Upper lobe of left lung (tissue), 6 donors: ENCODE results near the gene TRAF5. TPM values are rescaled to one million over a fixed set of nuclear protein-coding genes. Genes with fewer than 3 reads are reported as not detected.

ENCODE experiments used
- ATAC-seq, 2 donors: fragments of 200-7000 bp; cut with Tn5 transposase; one replicate each; pipeline ENCODE4 v1.9.1; 2022; ENCODE audit warnings: mild to moderate bottlenecking in 2 of 2, moderate library complexity in 2 of 2; ENCODE audit not compliant: low FRiP score in 2 of 2
- DNase-seq, 2 donors: peaks; one replicate each; pipeline ENCODE4 v3.0.0-alpha.2; 2019 to 2020
- H3K27ac ChIP-seq, 4 donors: fragments of 200-600 bp; sonication (generic); one replicate each; pipeline ENCODE4 v1.5.1; 2016 to 2019
- H3K27me3 ChIP-seq, 4 donors: fragments of 200-600 bp; sonication (generic); one replicate each; pipeline ENCODE4 v1.5.1; 2017 to 2019
- H3K36me3 ChIP-seq, 4 donors: fragments of 200-600 bp; sonication (generic); one replicate each; pipeline ENCODE4 v1.5.1; 2016 to 2019
- H3K4me1 ChIP-seq, 4 donors: fragments of 200-600 bp; sonication (generic); one replicate each; pipeline ENCODE4 v1.5.1; 2018 to 2019
- H3K4me3 ChIP-seq, 4 donors: fragments of 200-600 bp; sonication (generic); one replicate each; pipeline ENCODE4 v1.5.1; 2017 to 2019; ENCODE audit warnings: mild to moderate bottlenecking in 2 of 4, moderate library complexity in 1 of 4
- H3K9me3 ChIP-seq, 4 donors: fragments of 200-600 bp; sonication (generic); one replicate each; pipeline ENCODE4 v1.5.1; 2018 to 2019
- EP300 ChIP-seq, 4 donors: sonication (generic); formaldehyde crosslinking; IDR thresholded peaks; one replicate each; pipeline ENCODE4 v1.5.1; 2017; ENCODE audit warnings: antibody characterized with exemption in 4 of 4, control low read depth in 2 of 4
- POLR2A ChIP-seq, 4 donors: fragments of 450-650 bp; IDR thresholded peaks; one replicate each; pipeline ENCODE4 v1.5.1; 2016 to 2017; ENCODE audit warnings: antibody characterized with exemption in 4 of 4, mild to moderate bottlenecking in 2 of 4
- POLR2AphosphoS5 ChIP-seq, 2 donors: sonication (generic); formaldehyde crosslinking; IDR thresholded peaks; one replicate each; pipeline ENCODE4 v1.5.1; 2017; ENCODE audit warnings: antibody characterized with exemption in 2 of 2
- WGBS, 2 donors: methylation state at CpG; one replicate each; pipeline ENCODE4 v1.1.5; 2017 to 2018; 5-methylcytosine and 5-hydroxymethylcytosine counted together
- total RNA-seq, 6 donors: library from RNA; depleted of rRNA in 4 of 6; stranded (reverse); fragments of >200 nt in 4 of 6; gene quantifications; one replicate each; pipeline versions ENCODE4 v1.1.0 to v1.2.1, GENCODE V29; 2016 to 2021
- TF ChIP-seq, protein P1 (sequence below), 6 experiments: fragments of 450-650 bp in 4 of 6; fragments of 200-600 bp in 2 of 6; sonication (generic) in 2 of 6; IDR thresholded peaks; one replicate each; pipeline ENCODE4 v1.5.1; 2016 to 2019; ENCODE audit warnings: antibody characterized with exemption in 6 of 6
- donor health status: DM: no; HTN: no; CAD: no; lungs with moderate emphysema.
- donor health status: DM: no; HTN: yes; CAD: no; lungs with severe emphysema.

Gene TRAF5
- total RNA-seq, 6 donors from 2014 or later = 4.6 to 13.6 (median 9.5) TPM

GRCh38 chr1:211339631-211340041, 13.0 kb downstream of the TRAF5 start:
- H3K4me3 ChIP-seq = no peak overlapping the region
- H3K27ac ChIP-seq = no peak overlapping the region
- ATAC-seq = peak in 1 of 2 donors; percentile 6
- no peaks in the 10 kb centered on the region for H3K9me3 ChIP-seq
- peak in 1 of 2 donors; percentile 20 for DNase-seq
- WGBS, 2 donors = 77 to 80% methylated on average over 6 of the region's 6 CpGs
- H3K36me3 ChIP-seq = no peaks in the 10 kb centered on the region
- H3K27me3 ChIP-seq = no peaks in the 10 kb centered on the region
- peaks cover 0 to 12% (median 2%) of the 10 kb centered on the region in 4 donors for H3K4me1 ChIP-seq
- TF ChIP-seq, protein P1, sequence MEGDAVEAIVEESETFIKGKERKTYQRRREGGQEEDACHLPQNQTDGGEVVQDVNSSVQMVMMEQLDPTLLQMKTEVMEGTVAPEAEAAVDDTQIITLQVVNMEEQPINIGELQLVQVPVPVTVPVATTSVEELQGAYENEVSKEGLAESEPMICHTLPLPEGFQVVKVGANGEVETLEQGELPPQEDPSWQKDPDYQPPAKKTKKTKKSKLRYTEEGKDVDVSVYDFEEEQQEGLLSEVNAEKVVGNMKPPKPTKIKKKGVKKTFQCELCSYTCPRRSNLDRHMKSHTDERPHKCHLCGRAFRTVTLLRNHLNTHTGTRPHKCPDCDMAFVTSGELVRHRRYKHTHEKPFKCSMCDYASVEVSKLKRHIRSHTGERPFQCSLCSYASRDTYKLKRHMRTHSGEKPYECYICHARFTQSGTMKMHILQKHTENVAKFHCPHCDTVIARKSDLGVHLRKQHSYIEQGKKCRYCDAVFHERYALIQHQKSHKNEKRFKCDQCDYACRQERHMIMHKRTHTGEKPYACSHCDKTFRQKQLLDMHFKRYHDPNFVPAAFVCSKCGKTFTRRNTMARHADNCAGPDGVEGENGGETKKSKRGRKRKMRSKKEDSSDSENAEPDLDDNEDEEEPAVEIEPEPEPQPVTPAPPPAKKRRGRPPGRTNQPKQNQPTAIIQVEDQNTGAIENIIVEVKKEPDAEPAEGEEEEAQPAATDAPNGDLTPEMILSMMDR (IDR thresholded peaks at IDR 0.05) = no peak
- TF ChIP-seq POLR2AphosphoS5 (IDR thresholded peaks at IDR 0.05) (no peak), POLR2A (IDR thresholded peaks at IDR 0.05) (no peak), EP300 (IDR thresholded peaks at IDR 0.05) (no peak)

DNA sequence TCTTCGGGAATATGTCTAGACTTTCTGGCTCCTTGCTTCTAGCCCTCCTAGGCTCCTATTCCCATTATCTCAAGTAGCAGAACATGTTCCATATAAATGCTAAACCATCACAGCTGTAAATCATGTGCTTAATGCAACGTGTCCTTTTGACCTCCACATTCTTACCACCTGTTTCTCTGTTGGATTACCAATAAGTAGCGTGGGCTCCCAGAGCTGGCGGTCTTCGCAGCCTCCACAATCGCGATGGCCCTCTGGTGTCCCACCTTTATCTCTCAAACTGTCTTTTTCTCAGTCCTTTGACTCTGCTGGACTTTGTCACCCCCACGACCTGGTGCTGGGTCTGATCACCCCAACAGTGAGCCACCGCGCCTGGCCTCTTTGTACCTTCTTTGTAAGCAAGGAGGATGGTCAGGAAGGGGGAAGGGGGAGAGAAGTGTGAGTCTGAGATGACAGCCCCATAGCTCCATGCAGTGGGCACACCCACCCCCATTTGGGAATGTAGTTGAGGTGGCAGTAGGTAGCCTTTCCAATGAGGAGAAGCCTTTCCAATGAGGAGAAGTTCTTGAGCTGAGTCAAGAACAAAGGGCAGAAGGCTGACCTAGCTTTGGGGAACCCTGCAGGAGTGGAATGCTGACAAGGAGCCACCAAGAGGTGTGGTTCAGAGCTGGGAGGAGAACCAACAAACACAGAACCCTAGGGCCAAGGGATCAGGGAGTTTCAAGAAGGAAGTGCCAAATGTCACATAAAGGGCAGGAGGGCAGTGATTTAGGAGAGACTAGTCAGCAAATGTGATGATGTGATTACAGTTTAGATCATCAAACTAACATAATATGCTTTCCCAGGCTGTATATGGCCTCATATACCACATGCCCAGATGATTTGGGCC, 14.2 kb downstream of the TRAF5 start:
- H3K9me3 ChIP-seq = no peaks in the 10 kb centered on the region
- H3K4me3 ChIP-seq = no peak overlapping the region
- WGBS, 2 donors = 94 to 95% methylated on average over 10 of the region's 10 CpGs
- no peaks in the 10 kb centered on the region for H3K27me3 ChIP-seq
- ATAC-seq = peak in 1 of 2 donors; percentile 49
- peaks cover 0 to 5% (median 2%) of the 10 kb centered on the region in 4 donors for H3K4me1 ChIP-seq
- no peaks in the 10 kb centered on the region for H3K36me3 ChIP-seq
- H3K27ac ChIP-seq = no peak overlapping the region
- peak in 1 of 2 donors; percentile 33 for DNase-seq
- TF ChIP-seq POLR2AphosphoS5 (IDR thresholded peaks at IDR 0.05) (no peak), POLR2A (IDR thresholded peaks at IDR 0.05) (no peak), EP300 (IDR thresholded peaks at IDR 0.05) (no peak)
- TF ChIP-seq, protein P1 (IDR thresholded peaks at IDR 0.05) = no peak

- DNase-seq = no peak
- Histone ChIP-seq H3K4me1 (peaks cover 0 to 2% (median 0%) of the 10 kb centered on the region in 4 donors), H3K27ac (no peak overlapping the region), H3K4me3 (no peak overlapping the region), H3K27me3 (no peaks in the 10 kb centered on the region), H3K36me3 (no peaks in the 10 kb centered on the region), H3K9me3 (no peaks in the 10 kb centered on the region)
- WGBS, 2 donors = 92 to 96% methylated on average over 1 of the region's 1 CpG
- ATAC-seq = no peak
- TF ChIP-seq POLR2A (IDR thresholded peaks at IDR 0.05) (no peak), POLR2AphosphoS5 (IDR thresholded peaks at IDR 0.05) (no peak)
- TF ChIP-seq, protein P1 (IDR thresholded peaks at IDR 0.05) = no peak
Observed at GRCh38 chr1:211341999-211342398, 15.4 kb downstream of the TRAF5 start.

DNA sequence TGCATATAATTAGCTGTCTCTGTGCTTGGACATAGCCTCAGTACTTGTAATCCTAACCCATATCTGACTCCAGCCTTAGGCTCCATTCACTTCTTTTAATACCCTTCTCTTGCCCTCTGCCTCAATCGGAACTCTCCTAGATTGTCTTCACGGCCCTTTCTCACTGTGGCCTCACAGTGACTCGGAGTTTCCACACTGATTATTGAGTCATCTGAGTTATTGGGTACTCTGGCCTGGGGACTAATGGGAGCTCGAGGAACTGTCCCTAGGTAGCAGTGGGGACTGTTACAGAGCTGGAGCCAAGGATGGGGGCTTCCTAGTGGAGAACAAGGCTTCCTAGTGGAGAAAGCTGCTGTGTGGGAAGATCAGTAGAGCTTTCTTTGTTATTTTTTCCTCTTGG, 17.0 kb downstream of the TRAF5 start:
- no peaks in the 10 kb centered on the region for H3K27me3 ChIP-seq
- ATAC-seq (no peak), DNase-seq (no peak)
- H3K36me3 ChIP-seq = no peaks in the 10 kb centered on the region
- no peak overlapping the region for H3K27ac ChIP-seq
- H3K4me3 ChIP-seq = no peak overlapping the region
- 75 to 80% methylated on average over 4 of the region's 4 CpGs for WGBS, 2 donors
- TF ChIP-seq POLR2A (IDR thresholded peaks at IDR 0.05) (no peak), EP300 (IDR thresholded peaks at IDR 0.05) (no peak), POLR2AphosphoS5 (IDR thresholded peaks at IDR 0.05) (no peak)
- TF ChIP-seq, protein P1 (IDR thresholded peaks at IDR 0.05) = no peak
- H3K4me1 ChIP-seq = peaks cover 0 to 2% (median 0%) of the 10 kb centered on the region in 4 donors
- H3K9me3 ChIP-seq = no peaks in the 10 kb centered on the region
